GM19351 (cell line): ENCODE data around the gene SMIM9.
"Not testable (repeated sequence)": the region's sequence is repeated elsewhere in the genome, so short reads cannot be mapped to it uniquely, and the experiment has no call there.

Experiments
- ATAC-seq: cut with Tn5 transposase; IDR thresholded peaks from one replicate; pipeline ENCODE4 v1.9.1; 2021; ENCODE audit warnings: mild to moderate bottlenecking, moderate library complexity; ENCODE audit not compliant: unreplicated experiment

SMIM9 gene

DNA sequence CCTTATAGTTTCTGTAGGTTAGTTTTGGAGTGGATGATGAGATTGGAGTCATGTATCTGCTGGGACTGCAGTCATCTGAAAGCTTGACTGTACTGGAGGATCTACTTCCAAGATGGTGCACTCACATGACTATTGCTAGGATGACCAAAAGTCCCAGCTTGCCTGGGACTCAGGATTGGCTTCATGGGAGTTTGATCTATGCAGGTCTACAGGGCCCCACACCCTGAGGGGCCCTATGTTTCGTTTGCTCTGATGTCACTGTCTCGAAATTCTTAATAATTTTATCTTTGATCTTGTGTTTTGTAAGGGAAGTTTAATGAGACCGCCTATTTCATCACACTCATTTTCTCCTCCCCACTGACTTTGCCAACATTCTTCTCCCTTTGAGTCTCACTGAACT is at the start of gene SMIM9:
Gene SMIM9, minus strand, starts transcription at position 101 of the 400 bp plus-strand sequence. CDS start 3,806 bp downstream, outside the sequence.
- no peak for ATAC-seq

DNA sequence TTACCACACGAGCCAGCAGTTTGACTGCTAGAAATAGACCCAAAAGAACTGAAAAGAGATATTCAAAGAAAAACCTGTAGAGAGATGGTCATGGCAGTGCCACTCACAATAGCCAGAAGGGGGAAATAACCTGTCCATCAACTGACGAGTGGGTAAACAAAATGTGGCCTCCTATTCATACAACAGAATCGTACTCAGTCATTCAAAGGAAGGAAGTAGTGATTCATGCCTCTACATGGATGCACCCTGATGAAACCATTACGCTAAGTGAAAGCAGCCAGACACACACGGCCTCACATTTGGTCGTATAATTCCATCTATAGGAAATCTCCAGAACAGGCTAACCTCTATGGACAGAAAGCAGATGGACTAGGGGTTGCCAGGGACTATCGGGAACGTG is 49.6 kb upstream of the SMIM9 start:
- not testable (repeated sequence) for ATAC-seq

DNA sequence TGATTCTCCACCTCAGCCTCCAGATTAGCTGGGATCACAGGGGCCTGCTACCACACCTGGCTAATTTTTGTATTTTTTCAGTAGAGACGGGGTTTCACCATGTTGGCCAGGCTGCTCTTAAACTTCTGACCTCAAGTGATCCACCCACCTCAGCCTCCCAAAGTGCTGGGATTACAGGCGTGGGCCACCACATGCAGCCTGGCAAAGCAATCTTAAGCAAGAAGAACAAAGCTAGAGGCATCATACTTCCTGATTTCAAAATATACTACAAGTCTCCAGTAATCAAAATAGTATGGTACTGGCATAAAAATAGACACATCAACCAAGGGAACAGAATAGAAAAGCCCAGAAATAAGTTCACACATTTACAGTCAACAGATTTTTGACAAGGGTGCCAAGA is 38.9 kb upstream of the SMIM9 start:
- ATAC-seq, result no peak

DNA sequence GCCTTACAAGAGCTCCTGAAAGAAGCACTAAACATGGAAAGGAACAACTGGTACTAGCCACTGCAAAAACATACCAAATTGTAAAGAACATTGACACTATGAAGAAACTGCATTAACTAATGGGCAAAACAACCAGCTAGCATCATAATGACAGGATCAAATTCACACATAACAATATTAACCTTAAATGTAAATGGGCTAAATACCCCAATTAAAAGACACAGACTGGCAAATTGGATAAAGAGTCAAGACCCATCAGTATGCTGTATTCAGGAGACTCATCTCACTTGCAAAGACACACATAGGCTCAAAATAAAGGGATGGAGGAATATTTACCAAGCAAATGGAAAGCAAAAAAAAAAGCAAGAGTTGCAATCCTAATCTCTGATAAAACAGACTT is 34.1 kb upstream of the SMIM9 start:
- not testable (repeated sequence) for ATAC-seq

DNA sequence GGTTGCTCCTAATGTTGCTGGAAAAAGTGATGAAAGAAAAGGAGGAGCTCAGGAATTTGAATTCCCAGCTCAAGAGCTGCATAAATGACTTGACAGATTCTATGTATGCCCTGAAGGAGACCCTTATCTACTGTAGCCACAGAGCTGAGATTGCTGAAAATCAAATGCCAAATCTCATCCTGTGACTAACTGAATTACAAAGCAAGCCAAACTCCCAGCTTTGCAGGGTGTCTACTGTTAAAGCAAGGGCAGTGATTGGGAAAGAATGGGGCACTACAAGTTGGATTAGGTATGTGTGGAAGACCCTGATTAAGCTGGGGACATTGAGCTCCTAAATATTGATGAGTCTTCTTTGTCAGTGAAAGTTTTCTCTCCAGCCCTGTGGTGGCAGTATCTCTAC is 20.8 kb upstream of the SMIM9 start:
- no peak for ATAC-seq

DNA sequence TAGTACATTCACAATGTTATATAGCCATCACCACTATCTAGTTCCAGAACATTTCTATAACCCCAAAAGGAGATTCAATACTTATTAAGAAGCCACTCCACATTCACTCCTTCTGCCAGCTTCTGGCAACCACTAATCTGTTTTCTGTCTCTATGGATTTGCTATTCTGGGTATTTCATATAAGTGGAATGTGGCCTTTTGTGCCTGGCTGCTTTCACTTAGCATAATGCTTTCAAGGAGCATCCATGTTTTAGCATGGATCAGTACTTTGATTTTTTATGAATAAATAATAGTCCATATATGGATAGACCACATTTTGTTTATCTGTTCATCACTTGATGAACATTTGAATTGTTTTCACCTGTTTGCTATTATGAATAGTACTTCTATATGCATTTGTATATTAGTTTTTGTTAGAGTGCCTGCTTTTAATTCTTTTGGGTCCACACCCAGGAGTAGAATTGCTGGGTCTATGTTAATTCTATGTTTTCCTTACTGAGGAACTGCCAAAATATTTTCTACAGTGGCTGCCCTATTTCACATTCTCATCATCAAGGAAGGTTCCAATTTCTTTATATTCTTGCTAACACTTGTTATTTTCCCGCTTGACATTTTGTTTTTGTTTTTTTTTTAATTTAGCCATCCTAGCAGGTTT is 16.6 kb upstream of the SMIM9 start:
- ATAC-seq, result no peak

DNA sequence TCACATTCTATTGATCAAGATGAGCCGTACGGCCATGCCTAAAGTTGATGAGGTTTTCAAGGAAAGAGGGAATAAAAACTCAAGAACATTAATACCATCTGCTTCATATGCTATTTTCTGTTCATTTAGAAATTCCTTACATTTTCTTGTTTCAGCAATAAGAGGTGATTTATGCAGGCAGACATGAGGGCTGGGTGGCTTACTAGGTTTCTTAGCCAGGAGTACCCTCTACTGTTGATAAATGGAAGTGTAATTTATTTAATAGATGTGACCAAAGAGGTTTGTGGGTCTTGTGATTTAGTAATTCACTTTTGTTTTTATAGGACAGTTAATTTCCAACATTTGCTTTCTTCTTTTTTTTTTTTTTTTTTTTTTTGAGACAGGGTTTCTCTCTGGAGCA is 6.4 kb upstream of the SMIM9 start:
- ATAC-seq, result no peak

DNA sequence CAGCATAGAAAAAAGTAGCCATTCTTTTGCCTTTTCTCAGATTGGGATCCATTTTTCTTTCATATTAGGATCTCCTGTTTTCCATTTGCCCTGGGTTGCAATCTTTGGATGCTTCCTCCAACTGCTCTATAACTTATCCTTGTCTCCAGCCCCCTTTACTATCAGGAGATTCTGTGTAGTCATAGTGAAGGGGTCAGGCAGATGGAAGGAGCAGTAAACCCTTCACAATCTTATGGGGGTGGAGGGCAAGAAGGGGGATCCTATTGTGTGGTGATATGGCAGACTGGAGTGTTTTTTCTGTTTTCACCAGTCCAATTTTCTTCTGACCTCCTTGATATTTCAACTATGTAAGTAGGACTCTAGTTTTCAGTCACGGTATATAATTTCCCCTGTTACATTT is 1.7 kb upstream of the SMIM9 start:
- no peak for ATAC-seq

DNA sequence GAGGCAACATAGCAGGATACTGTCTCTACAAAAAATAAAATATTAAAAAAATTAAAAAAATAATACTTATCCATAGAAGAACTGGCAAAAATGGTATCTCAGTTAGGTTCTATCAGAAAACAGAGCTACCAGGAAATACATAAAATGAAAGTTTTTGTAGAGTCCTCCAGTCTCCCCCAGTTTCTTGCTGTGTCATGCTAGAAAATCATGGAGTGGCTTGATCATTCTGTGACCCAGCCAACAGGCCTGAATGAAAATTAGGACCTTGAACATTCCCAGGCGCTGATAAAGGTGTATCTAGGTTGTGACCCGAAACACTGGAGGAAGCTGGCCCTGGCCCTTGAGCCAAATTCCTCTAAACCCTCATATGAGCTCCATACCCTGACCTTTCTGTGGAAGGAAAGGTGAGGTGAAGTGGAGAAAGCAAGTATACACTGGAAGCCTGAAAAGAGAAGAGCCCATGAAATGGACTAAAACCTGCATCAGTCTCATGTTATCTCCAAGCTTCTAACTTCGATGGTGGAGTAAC is 652 bp downstream of the SMIM9 start:
- ATAC-seq, result no peak

DNA sequence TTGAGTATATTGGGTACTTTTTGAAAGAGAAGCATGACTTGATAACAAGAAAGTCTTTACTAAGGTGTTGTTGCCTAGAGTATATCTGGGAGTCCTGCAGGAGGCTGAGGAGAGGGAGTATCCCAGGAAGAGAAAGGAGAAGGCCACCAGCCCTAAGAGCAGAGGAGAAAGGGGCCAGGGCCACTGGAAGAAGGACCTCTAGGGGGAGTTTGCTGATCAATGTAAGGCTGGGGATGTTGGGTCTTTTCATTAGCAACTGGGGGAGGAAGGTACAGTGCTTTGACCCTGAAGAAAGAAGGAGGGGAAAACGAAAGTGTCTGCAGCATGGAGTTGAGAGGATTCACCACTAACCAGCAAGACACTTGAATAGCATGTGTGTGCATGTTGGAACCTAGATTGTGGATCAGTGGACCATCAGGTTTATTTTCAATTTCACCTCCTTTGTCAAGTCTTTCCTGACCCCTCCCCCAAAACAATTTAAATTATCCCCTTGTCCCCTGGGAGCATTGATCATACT is 4.5 kb downstream of the SMIM9 start:
- ATAC-seq, result no peak

DNA sequence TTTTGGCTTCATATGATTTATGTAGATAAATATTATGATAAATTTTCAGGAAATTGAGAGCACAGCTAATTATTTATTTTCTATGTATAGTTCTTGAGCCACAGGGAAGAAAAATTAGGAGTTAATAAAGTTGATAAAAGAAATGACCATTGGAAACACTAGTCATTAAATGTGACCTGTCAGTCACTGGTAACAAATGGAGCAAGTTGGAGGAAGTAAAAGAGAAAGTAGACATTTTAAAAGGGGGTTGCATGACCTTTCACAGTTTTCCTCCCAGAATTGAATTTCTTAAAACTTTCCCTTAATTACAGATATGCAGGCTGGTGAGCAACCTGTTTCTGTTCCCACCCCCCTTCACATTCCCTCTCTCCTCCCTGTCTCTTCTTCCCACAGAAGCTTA is 5.3 kb downstream of the SMIM9 start:
- no peak for ATAC-seq

DNA sequence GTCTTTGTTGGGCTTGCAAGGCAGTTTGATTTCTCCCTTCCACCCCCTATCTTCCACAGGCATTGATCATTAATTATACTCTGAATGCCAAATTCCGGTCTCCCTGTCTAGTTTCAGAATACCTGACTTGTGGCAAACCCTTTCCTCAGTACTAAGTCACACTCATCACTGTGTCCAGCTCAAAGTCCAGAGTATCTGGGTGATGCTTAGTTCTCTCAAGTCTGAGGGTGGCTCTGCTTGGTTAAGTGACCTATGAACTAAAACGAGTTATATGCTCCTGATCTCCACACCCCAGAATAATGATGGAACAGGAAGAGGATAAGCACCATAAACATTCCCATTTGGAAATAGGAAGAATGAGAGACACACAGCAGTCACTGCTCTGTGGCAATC is 6.5 kb downstream of the SMIM9 start:
- no peak for ATAC-seq

DNA sequence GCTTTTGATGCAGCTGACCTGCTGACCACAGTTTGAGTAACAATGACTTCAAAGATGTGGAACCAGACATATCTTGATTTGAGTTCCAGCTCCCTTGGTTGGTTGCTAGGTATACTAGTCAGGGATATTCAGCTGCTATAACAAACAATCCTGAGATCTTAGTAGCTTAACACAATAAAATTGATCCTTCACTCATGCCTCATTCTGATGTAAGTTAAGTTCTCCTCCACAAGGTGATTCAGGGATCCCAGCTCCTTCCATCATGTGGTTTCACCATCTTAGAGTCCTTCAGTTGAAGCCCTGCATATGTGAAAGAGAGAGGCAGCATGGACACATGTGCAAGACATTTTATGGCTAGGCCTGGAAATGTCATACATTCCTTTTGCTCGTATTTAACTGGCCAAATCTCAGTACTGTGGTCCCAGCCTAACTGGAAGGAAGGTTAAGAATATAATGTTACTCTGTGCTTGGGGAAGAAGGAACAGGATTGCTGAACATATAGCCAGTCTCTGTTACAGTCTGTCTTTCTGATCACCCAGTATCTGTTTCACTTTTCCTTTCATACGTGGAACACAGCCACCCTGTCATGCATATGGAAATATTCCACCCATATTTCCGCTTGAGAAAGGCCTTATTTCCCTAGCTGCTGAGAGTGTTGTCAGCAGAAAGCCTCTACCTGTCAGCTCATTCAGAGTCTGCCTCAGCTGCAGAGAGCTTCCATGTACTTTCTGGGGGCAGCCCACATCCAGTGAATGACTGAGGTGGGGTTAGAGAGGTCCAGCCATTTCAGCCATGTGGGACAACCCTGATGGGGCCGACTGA is 7.1 kb downstream of the SMIM9 start:
- peak; percentile 89 for ATAC-seq

DNA sequence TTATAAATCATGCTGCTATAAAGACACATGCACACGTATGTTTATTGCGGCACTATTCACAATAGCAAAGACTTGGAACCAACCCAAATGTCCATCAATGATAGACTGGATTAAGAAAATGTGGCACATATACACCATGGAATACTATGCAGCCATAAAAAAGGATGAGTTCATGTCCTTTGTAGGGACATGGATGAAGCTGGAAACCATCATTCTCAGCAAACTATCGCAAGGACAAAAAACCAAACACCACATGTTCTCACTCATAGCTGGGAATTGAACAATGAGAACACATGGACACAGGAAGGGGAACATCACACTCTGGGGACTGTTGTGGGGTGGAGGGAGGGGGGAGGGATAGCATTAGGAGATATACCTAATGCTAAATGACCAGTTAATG is 8.9 kb downstream of the SMIM9 start:
- not testable (repeated sequence) for ATAC-seq

DNA sequence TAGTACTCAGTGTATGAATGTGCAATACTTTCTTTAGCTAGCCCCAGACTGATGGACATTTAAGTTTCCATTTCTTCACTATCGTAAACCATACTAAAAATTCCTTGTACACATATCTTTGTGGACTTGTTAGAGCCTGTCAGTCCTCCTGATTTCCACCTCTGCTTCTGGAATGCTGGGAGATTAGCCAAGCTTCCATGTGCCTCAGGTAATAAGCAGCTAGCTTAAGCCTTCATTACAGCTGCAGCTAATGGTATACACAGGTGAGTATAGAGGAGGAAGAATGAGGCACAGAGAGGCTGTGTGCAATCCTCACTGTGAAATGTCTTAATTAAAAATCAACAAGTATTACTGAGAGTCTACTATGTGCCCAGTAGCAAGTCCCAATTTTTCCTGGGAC is 9.8 kb downstream of the SMIM9 start:
- ATAC-seq, result no peak

DNA sequence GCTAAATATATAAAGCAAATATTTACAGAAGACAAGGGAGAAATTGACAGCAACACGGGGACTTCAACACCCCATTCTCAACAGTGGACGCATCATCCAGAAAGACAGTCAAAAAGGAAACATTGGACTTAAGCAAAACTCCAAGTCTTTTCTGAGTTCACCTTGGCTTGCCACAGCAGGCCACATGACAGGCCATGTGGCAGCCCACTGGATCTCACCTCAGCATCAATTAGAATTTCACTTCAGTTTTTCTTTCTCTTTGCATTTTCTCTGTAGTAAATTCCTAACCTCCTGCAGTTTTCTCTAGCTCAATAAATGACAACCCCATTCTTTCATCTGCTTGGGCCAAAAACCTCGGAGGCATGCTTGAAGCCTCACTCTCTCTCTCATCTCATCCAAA is 12.4 kb downstream of the SMIM9 start:
- ATAC-seq, result no peak

DNA sequence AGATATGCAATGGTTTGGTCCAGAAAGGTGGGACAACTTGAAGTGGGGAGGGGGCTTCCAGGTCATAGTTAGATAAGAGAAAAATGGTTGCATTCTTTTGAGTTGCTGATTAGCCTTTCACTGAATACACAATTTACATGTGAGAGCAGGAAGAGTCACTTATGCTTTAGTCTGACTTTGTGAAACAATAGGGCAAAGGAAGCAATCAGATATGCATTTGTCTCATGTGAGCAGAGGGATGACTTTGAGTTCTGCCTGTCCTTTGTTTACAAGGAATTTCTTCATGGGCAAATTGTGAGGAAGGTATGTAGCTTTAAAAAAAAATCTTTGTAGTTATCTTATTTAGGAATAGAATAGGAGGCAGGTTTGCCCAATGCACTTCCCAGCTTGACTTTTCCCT is 12.9 kb downstream of the SMIM9 start:
- ATAC-seq, result no peak

DNA sequence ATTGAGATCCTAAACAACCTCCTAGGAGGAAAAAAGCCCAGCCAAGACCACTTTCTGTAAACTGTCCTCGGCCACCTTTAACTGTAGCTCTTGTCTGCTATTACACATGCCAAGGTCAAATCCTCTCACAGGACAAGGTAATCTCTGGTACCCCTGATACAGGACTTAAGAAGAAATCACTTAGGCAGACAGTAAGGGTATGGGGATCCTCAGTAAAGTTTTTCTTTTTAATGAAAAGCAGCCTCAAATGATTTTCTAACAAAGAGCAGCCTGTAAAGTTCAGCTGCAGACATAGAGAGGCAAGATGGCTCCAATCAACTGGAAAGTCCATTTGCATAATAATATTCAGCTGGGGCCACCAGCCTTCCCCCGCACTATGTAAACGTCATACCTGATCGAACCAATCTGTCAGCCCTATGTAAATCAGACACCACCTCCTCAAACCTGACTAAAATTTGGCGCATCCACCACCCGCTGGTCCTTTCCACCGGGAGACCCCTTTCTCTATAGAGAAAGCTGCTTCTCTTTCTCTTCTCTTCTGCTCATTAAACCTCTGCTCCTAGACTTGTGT is 14.6 kb downstream of the SMIM9 start:
- peak; percentile 77 for ATAC-seq

DNA sequence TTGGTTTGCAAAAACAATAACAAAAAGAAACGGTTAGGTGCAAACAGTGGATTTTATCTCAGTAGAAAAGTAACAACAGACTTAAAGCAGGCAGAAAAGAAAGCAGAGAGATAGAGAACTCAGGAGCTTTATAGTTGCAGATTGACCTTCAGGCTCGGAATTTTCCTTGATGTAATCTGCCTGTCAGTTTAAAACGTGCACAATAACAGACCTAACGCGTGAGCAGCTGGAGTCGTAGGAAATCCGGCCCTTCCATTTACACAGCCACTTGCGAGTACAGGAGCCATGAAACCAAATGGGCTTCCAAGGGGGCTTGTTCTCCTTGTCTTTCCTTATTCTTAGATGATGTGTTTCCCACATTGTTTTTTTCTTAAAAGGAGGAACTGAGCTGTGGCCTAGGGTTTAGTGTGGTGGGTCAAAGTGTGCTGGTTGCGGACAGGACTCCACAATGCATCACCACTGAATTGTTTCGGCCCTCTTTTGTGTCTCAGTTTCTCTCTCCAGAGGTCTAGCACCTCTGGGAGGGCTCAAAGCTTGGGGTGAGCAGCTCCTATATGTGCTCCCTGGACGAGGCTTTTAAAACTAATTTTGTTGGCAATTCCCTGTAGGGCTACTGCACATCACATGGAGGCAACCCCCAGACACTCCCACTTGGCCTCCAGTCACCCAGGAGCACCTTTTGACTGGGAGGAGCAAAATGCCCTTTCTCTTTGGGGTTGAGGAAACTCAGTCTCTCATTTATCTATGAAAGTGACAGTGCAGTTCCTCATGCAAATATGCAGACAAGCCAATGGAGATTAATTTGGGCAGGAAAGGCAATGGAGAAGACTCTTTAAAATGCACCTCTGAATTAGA is 15.3 kb downstream of the SMIM9 start:
- peak; percentile 49 for ATAC-seq

DNA sequence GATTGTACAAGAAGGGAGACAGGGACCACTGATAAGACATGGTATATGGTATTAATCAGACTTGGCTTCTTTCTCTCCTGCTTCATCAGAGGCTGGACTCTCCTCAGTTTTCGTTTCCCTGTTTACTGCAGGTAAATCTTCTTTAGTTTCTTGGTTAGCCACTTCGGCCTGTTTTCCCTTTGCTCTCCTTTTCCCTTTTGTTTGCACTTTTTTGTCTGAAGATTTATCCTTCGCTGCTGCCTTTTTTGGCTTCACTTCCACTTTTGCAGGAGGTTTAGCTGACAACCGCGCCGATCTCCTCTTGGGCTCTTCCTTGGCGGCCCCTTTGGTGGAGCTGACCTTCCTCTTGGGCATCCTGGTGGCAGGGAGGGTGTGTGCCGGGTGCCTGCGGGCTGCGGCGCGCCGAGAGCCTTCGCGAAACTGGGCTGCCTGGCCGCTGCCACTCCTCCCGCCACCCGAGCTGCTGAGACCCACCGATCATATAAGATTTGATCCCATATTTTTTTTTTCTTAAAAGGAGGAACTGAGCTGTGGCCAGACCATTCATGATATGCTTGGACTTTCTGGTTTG is 17.3 kb downstream of the SMIM9 start:
- not testable (repeated sequence) for ATAC-seq
